Liver (tissue), 9 donors: ENCODE measurements around the gene FAM13A. TPM values are rescaled to one million over a fixed set of nuclear protein-coding genes. Genes with fewer than 3 reads are reported as not detected.

Source experiments
- DNase-seq: peaks from one replicate; pipeline ENCODE4 v3.0.0-alpha.2; 2017; ENCODE audit warnings: low spot score
- H3K27ac ChIP-seq, 2 donors: one replicate each; pipeline ENCODE4 v1.7.0; 2013; ENCODE audit warnings: inconsistent platforms in 2 of 2, low read length in 2 of 2, control low read depth in 1 of 2, low read depth in 1 of 2, mild to moderate bottlenecking in 1 of 2
- H3K27me3 ChIP-seq, 4 donors: one replicate each; pipeline versions ENCODE4 v1.6.1 to v1.7.0; 2013; ENCODE audit warnings: low read length in 3 of 4, inconsistent platforms in 1 of 4, mild to moderate bottlenecking in 1 of 4, moderate library complexity in 1 of 4; ENCODE audit not compliant: control insufficient read depth in 4 of 4, insufficient read depth in 4 of 4
- H3K36me3 ChIP-seq, 4 donors: one replicate each; pipeline versions ENCODE4 v1.6.1 to v1.7.0; 2013; ENCODE audit warnings: low read length in 3 of 4, mild to moderate bottlenecking in 3 of 4, low read depth in 1 of 4, moderate library complexity in 1 of 4; ENCODE audit not compliant: control insufficient read depth in 4 of 4, insufficient read depth in 3 of 4
- H3K4me1 ChIP-seq, 4 donors: one replicate each; pipeline versions ENCODE4 v1.6.1 to v1.7.0; 2013; ENCODE audit warnings: low read length in 3 of 4, mild to moderate bottlenecking in 3 of 4, moderate library complexity in 1 of 4; ENCODE audit not compliant: control insufficient read depth in 4 of 4, insufficient read depth in 4 of 4
- H3K4me3 ChIP-seq, 3 donors: one replicate each; pipeline versions ENCODE4 v1.6.1 to v1.7.0; 2013; ENCODE audit warnings: low read length in 3 of 3, control low read depth in 1 of 3, low read depth in 1 of 3, mild to moderate bottlenecking in 1 of 3
- H3K9ac ChIP-seq, 2 donors: one replicate each; pipeline ENCODE4 v1.7.0; 2013; ENCODE audit warnings: low read length in 2 of 2, mild to moderate bottlenecking in 2 of 2, moderate library complexity in 2 of 2, control low read depth in 1 of 2, low read depth in 1 of 2
- H3K9me3 ChIP-seq, 4 donors: one replicate each; pipeline versions ENCODE4 v1.6.1 to v1.7.0; 2013; ENCODE audit warnings: low read length in 3 of 4; ENCODE audit not compliant: control insufficient read depth in 4 of 4
- EGR1 ChIP-seq, 2 donors: IDR thresholded peaks; 2 replicates each; pipeline ENCODE4 v1.6.1; 2016 to 2018; ENCODE audit warnings: antibody characterized with exemption in 2 of 2, low read depth in 2 of 2
- FOXA1 ChIP-seq: IDR thresholded peaks from 2 replicates; pipeline ENCODE4 v1.6.1; 2016; ENCODE audit warnings: antibody characterized with exemption
- FOXA2 ChIP-seq: IDR thresholded peaks from 2 replicates; pipeline ENCODE4 v1.6.1; 2016; ENCODE audit warnings: antibody characterized with exemption
- GABPA ChIP-seq, 2 donors: IDR thresholded peaks in 1 of 2; conservative IDR thresholded peaks in 1 of 2; 2 replicates each; pipeline ENCODE4 v1.6.1; 2016; ENCODE audit warnings: antibody characterized with exemption in 2 of 2, mild to moderate bottlenecking in 1 of 2, moderate library complexity in 1 of 2
- HNF4A ChIP-seq, 2 donors: conservative IDR thresholded peaks; 2 replicates each; pipeline ENCODE4 v1.6.1; 2016; ENCODE audit warnings: antibody characterized with exemption in 2 of 2, mild to moderate bottlenecking in 2 of 2
- HNF4G ChIP-seq: IDR thresholded peaks from 2 replicates; pipeline ENCODE4 v1.6.1; 2016; ENCODE audit warnings: antibody characterized with exemption
- JUND ChIP-seq, 2 donors: IDR thresholded peaks; 2 replicates each; pipeline ENCODE4 v1.6.1; 2016; ENCODE audit warnings: antibody characterized with exemption in 2 of 2
- NR2F2 ChIP-seq: IDR thresholded peaks from 2 replicates; pipeline ENCODE4 v1.6.1; 2016; ENCODE audit warnings: antibody characterized with exemption
- RAD21 ChIP-seq, 2 donors: IDR thresholded peaks; 2 replicates each; pipeline ENCODE4 v1.6.1; 2016; ENCODE audit warnings: antibody characterized with exemption in 2 of 2, mild to moderate bottlenecking in 2 of 2
- RXRA ChIP-seq, 2 donors: IDR thresholded peaks; 2 replicates each; pipeline ENCODE4 v1.6.1; 2017 to 2018; ENCODE audit warnings: antibody characterized with exemption in 2 of 2, mild to moderate bottlenecking in 1 of 2
- SP1 ChIP-seq: IDR thresholded peaks from 2 replicates; pipeline ENCODE4 v1.6.1; 2018; ENCODE audit warnings: antibody characterized with exemption, mild to moderate bottlenecking
- TAF1 ChIP-seq: conservative IDR thresholded peaks from 2 replicates; pipeline ENCODE4 v1.6.1; 2016; ENCODE audit warnings: antibody characterized with exemption, mild to moderate bottlenecking
- YY1 ChIP-seq: IDR thresholded peaks from 2 replicates; pipeline ENCODE4 v1.6.1; 2016; ENCODE audit warnings: antibody characterized with exemption, mild to moderate bottlenecking
- WGBS: extraction: QIAGEN DNeasy Blood & Tissue Kit; methylation state at CpG from one replicate; pipeline ENCODE4 v1.1.7; 2013; 5-methylcytosine and 5-hydroxymethylcytosine counted together
- polyA plus RNA-seq, 2 donors: library from polyadenylated mRNA; stranded (reverse) in 1 of 2; unstranded in 1 of 2; fragments of 200-250 nt in 1 of 2; fragments of >200 nt in 1 of 2; fragmentation: Nextera tagmentation in 1 of 2; extraction: Ambion mirVana in 1 of 2; gene quantifications; one replicate each; pipeline versions ENCODE4 v1.2.1 to v1.2.3, GENCODE V29; 2013 to 2015
- total RNA-seq, 2 donors: library from RNA; depleted of rRNA; stranded (reverse); fragments of >200 nt; gene quantifications; one replicate each; pipeline ENCODE4 v1.2.3, GENCODE V29; 2014
- TF ChIP-seq, protein P1 (sequence below): fragments of 150-350 bp; IDR thresholded peaks from 2 replicates; pipeline ENCODE4 v1.5.1; 2017; ENCODE audit warnings: improper control_type of control experiment, low read depth, low read length; ENCODE audit not compliant: missing input control
- TF ChIP-seq, protein P2 (sequence below): IDR thresholded peaks from 2 replicates; pipeline ENCODE4 v1.6.1; 2016; ENCODE audit warnings: antibody characterized with exemption
- TF ChIP-seq, protein P3 (sequence below): IDR thresholded peaks from 2 replicates; pipeline ENCODE4 v1.6.1; 2016; ENCODE audit warnings: antibody characterized with exemption, mild to moderate bottlenecking
- TF ChIP-seq, protein P4 (sequence below): IDR thresholded peaks from 2 replicates; pipeline ENCODE4 v1.6.1; 2016; ENCODE audit warnings: antibody characterized with exemption
- donor health status: healthy.
- donor health status: healthy.
- donor health status: healthy.
- donor health status: healthy.
- donor health status: healthy.

FAM13A gene
- total and polyA plus RNA-seq, 4 donors = 14.9 to 52.9 (median 27.6) TPM

DNA sequence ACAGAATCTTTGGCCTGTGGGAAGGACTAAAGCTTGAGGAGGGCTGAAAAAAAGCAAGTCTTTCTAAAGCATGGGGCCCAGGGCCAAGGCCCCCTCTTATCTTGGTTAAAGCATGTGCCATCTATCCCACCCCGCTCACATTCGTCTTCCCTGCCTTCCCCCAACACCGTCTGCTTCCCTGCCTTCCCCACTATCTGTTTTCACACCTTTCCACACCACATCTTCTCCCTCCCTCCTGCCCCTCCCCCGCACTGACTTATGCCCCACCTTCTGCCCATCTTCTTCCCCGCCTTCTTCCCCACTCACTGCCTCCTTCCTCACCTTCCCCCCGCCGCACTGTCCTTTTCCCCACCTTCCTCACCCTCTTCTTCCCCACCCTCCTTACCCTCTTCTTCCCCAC, 358.5 kb downstream of the FAM13A start (continued):
- TF ChIP-seq, protein P1, sequence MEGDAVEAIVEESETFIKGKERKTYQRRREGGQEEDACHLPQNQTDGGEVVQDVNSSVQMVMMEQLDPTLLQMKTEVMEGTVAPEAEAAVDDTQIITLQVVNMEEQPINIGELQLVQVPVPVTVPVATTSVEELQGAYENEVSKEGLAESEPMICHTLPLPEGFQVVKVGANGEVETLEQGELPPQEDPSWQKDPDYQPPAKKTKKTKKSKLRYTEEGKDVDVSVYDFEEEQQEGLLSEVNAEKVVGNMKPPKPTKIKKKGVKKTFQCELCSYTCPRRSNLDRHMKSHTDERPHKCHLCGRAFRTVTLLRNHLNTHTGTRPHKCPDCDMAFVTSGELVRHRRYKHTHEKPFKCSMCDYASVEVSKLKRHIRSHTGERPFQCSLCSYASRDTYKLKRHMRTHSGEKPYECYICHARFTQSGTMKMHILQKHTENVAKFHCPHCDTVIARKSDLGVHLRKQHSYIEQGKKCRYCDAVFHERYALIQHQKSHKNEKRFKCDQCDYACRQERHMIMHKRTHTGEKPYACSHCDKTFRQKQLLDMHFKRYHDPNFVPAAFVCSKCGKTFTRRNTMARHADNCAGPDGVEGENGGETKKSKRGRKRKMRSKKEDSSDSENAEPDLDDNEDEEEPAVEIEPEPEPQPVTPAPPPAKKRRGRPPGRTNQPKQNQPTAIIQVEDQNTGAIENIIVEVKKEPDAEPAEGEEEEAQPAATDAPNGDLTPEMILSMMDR = no peak
- TF ChIP-seq GABPA (IDR thresholded peaks at IDR 0.05 in 1 of 2, conservative IDR thresholded peaks at IDR 0.05 in 1 of 2) (no peak), HNF4A (conservative IDR thresholded peaks at IDR 0.05) (no peak)

DNA sequence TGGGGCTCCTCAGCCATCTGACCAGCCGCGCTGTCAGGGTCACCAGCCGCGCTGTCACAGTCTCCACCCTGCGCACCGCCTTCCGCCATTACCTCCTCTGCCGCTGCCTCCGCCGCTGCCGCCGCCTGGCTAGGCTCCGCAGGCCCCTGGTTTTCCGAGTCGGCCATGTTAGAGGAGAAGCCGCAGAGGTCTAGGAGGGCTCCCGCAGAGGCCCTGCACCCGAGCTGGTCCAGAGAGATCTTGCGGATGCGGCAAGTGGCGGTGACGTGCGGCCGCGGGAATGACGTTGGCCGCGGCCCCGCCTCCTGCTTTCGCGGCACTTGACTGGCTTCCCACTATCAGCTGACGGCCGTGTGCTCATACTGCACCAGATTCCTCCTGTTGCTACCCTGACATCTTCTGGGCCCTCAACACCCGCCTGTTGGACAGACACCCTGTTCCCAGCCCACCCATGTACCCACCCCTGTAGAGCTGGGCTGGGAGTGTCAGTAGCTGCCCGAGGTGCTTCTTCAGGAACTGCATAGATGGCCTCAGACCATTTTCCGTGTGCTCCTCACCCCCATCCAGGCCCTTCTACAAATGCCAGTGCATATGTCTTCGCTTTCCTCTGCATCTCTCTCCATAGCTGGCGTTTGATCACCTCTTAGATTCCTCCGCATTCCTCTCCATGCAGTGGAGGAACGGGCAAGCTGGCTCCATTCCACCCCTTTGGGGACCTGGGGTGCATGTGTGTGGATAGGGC, 359.2 kb downstream of the FAM13A start, which contains the start of gene NAP1L5:
Gene NAP1L5, minus strand, starts transcription at position 242 of the 742 bp plus-strand sequence. Its CDS starts 75 bp downstream, at position 167.
- H3K9me3 ChIP-seq = no peaks in the 10 kb centered on the region
- no peaks in the 10 kb centered on the region for H3K27me3 ChIP-seq
- peak within 1 kb of the TSS in 1 of 2 donors; percentile 49 for H3K9ac ChIP-seq
- TF ChIP-seq, protein P2, sequence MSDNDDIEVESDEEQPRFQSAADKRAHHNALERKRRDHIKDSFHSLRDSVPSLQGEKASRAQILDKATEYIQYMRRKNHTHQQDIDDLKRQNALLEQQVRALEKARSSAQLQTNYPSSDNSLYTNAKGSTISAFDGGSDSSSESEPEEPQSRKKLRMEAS = no peak
- TF ChIP-seq RAD21 (IDR thresholded peaks at IDR 0.05) = no peak
- TF ChIP-seq, protein P1 = no peak
- TF ChIP-seq YY1 = peak; percentile 85
- no peak for TF ChIP-seq GABPA (IDR thresholded peaks at IDR 0.05 in 1 of 2, conservative IDR thresholded peaks at IDR 0.05 in 1 of 2)
- TF ChIP-seq FOXA1 = no peak
- no peak for TF ChIP-seq FOXA2
- H3K4me1 ChIP-seq = peaks cover 0 to 3% (median 1%) of the 10 kb centered on the region in 4 donors
- H3K4me3 ChIP-seq = peak within 1 kb of the TSS; percentile 49 to 71 (median 71)
- peak; percentile 74 for DNase-seq
- 52% methylated on average over 40 of the region's 40 CpGs for WGBS
- H3K27ac ChIP-seq = peak within 1 kb of the TSS; percentile 37 to 39
- no peaks in the 10 kb centered on the region for H3K36me3 ChIP-seq

DNA sequence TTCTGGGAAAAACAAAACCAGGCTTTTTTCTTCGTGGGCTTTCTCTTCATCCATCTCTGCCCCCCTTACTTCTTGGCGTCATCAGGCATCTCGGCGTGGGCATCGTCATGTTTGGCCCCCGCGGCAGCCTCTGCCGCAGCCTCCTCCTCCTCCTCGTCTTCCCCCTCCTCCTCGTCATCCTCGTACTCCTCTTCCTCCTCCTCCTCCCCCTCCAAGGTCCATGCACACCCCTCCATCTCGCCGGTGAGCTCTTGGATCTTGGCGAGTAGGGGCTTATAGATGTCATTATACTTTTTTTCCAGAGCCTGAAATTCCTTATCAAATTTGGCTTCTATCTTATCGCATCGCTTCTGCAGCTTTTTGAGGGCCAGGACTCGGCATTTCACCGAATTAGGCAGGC, 359.8 kb downstream of the FAM13A start:
- DNase-seq = no peak
- Histone ChIP-seq H3K27ac (peak overlapping the region; percentile 37 to 39), H3K36me3 (no peaks in the 10 kb centered on the region), H3K9me3 (no peaks in the 10 kb centered on the region), H3K4me3 (peak overlapping the region; percentile 49 to 71 (median 71)), H3K27me3 (no peaks in the 10 kb centered on the region), H3K4me1 (peaks cover 0 to 3% (median 1%) of the 10 kb centered on the region in 4 donors), H3K9ac (peak overlapping the region in 1 of 2 donors; percentile 49)
- TF ChIP-seq NR2F2 = no peak
- TF ChIP-seq, protein P3, sequence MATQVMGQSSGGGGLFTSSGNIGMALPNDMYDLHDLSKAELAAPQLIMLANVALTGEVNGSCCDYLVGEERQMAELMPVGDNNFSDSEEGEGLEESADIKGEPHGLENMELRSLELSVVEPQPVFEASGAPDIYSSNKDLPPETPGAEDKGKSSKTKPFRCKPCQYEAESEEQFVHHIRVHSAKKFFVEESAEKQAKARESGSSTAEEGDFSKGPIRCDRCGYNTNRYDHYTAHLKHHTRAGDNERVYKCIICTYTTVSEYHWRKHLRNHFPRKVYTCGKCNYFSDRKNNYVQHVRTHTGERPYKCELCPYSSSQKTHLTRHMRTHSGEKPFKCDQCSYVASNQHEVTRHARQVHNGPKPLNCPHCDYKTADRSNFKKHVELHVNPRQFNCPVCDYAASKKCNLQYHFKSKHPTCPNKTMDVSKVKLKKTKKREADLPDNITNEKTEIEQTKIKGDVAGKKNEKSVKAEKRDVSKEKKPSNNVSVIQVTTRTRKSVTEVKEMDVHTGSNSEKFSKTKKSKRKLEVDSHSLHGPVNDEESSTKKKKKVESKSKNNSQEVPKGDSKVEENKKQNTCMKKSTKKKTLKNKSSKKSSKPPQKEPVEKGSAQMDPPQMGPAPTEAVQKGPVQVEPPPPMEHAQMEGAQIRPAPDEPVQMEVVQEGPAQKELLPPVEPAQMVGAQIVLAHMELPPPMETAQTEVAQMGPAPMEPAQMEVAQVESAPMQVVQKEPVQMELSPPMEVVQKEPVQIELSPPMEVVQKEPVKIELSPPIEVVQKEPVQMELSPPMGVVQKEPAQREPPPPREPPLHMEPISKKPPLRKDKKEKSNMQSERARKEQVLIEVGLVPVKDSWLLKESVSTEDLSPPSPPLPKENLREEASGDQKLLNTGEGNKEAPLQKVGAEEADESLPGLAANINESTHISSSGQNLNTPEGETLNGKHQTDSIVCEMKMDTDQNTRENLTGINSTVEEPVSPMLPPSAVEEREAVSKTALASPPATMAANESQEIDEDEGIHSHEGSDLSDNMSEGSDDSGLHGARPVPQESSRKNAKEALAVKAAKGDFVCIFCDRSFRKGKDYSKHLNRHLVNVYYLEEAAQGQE = no peak
- TF ChIP-seq GABPA (IDR thresholded peaks at IDR 0.05 in 1 of 2, conservative IDR thresholded peaks at IDR 0.05 in 1 of 2) = no peak
- TF ChIP-seq RXRA (IDR thresholded peaks at IDR 0.05) = no peak
- no peak for TF ChIP-seq FOXA2
- no peak for TF ChIP-seq HNF4A (conservative IDR thresholded peaks at IDR 0.05)
- no peak for TF ChIP-seq FOXA1
- no peak for TF ChIP-seq TAF1
- no peak for TF ChIP-seq HNF4G
- no peak for TF ChIP-seq EGR1 (IDR thresholded peaks at IDR 0.05; ENCODE audit: low read depth in 2 of 2)
- TF ChIP-seq, protein P2 = no peak
- TF ChIP-seq JUND (IDR thresholded peaks at IDR 0.05) = no peak
- no peak for TF ChIP-seq YY1
- no peak for TF ChIP-seq SP1
- no peak for TF ChIP-seq RAD21 (IDR thresholded peaks at IDR 0.05)
- TF ChIP-seq, protein P1 = no peak
- TF ChIP-seq, protein P4, sequence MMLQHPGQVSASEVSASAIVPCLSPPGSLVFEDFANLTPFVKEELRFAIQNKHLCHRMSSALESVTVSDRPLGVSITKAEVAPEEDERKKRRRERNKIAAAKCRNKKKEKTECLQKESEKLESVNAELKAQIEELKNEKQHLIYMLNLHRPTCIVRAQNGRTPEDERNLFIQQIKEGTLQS = no peak
- WGBS = 41% methylated on average over 18 of the region's 18 CpGs
